Measurements from ENCODE around the gene C17orf67. TPM values are rescaled to one million over a fixed set of nuclear protein-coding genes. Genes with fewer than 3 reads are reported as not detected.

C17orf67 gene
- total and polyA plus RNA-seq, 2 of the 13 experiments (the other 11 are each of a cell fraction or from before 2014, with no cell fraction given), result 0.41 to 0.86 TPM

DNA sequence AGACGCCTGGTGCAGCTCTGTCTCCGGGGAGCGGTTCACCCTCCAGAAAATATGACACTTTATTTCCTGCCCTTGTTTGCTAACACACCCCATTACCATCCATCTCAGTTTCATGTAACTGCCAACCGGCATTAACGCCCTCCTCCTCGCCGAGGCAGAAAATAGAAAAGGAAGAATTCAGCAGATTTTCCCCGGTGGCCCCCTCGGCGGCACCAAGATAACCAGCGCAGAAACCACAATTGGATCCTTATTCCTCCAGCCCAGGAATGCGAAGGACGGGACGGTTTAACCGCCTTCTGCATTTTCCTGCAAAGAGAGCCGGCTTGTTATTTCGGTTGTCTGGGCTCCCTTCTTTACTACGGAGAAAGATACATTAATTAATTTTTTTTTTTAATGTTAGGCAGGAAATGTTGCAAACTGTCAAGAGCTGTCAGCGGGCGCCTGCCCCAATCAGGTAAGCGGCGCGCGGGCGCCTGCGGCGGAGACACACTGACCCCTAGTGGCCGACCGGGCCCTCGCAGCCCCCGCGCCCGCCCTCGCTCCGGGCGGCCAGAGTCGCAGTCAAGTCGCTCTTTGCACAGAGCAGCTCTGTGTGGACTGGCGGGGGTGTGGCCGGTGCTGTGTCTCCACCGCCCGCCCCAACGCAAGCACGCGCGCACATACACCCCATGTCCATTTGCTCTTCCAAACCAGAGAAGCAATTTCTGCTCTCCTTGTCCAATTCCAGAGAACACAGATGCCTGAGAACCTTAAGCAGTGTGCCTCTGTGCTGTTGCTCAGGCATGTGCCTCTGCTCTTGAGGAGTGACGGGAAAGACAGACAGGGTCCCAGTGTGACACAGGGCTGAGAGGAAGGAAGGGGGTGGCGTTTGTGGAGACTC, 53.6 kb downstream of the C17orf67 start (continued):
- peak; percentile 39; the same call in 1 of the 2 replicates for TF ChIP-seq MXD4 (CRISPR knock-in tag; IDR thresholded peaks at IDR 0.05)
- no peak for TF ChIP-seq ZBTB8A (CRISPR knock-in tag; IDR thresholded peaks at IDR 0.05; ENCODE audit: borderline replicate concordance, low read depth)
- no peak for TF ChIP-seq ZNF431 (CRISPR knock-in tag; IDR thresholded peaks at IDR 0.05; ENCODE audit: borderline replicate concordance, low read depth)
- peak; percentile 91; the same call in 1 of the 2 replicates for TF ChIP-seq AHR (CRISPR knock-in tag; IDR thresholded peaks at IDR 0.05)
- TF ChIP-seq MED13 (CRISPR knock-in tag; IDR thresholded peaks at IDR 0.05), result no peak
- no peak for TF ChIP-seq ZNF224 (CRISPR knock-in tag; IDR thresholded peaks at IDR 0.05)
- peak; percentile 76; the same call in 1 of the 2 replicates for TF ChIP-seq MYC (CRISPR knock-in tag; IDR thresholded peaks at IDR 0.05; ENCODE audit: borderline replicate concordance)
- no peak for TF ChIP-seq TCF12 (IDR thresholded peaks at IDR 0.05)
- no peak for TF ChIP-seq TCF12 (CRISPR knock-in tag; IDR thresholded peaks at IDR 0.05)
- TF ChIP-seq ELF1 (CRISPR knock-in tag; IDR thresholded peaks at IDR 0.05), result no peak
- peak; percentile 56; the same call in 1 of the 2 replicates for TF ChIP-seq MTA1 (CRISPR knock-in tag; IDR thresholded peaks at IDR 0.05; ENCODE audit: borderline replicate concordance)
- TF ChIP-seq HDAC2 (CRISPR knock-in tag; IDR thresholded peaks at IDR 0.05), result peak; percentile 58; the same call in 1 of the 2 replicates
- TF ChIP-seq RNF2 (conservative IDR thresholded peaks at IDR 0.05; ENCODE audit: low read depth), result 0 out of 2 replicates have a peak, but pooled peaks have one; percentile 52
- TF ChIP-seq ZNF234 (CRISPR knock-in tag; conservative IDR thresholded peaks at IDR 0.05), result no peak
- TF ChIP-seq ZNF557 (CRISPR knock-in tag; IDR thresholded peaks at IDR 0.05), result no peak
- no peak for TF ChIP-seq JUN (CRISPR knock-in tag; IDR thresholded peaks at IDR 0.05)
- TF ChIP-seq ZNF572 (CRISPR knock-in tag; IDR thresholded peaks at IDR 0.05), result 0 out of 2 replicates have a peak, but pooled peaks have one; percentile 42
- TF ChIP-seq, protein P1, sequence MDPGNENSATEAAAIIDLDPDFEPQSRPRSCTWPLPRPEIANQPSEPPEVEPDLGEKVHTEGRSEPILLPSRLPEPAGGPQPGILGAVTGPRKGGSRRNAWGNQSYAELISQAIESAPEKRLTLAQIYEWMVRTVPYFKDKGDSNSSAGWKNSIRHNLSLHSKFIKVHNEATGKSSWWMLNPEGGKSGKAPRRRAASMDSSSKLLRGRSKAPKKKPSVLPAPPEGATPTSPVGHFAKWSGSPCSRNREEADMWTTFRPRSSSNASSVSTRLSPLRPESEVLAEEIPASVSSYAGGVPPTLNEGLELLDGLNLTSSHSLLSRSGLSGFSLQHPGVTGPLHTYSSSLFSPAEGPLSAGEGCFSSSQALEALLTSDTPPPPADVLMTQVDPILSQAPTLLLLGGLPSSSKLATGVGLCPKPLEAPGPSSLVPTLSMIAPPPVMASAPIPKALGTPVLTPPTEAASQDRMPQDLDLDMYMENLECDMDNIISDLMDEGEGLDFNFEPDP (CRISPR knock-in tag; conservative IDR thresholded peaks at IDR 0.05), result no peak
- TF ChIP-seq KDM2A (CRISPR knock-in tag; IDR thresholded peaks at IDR 0.05; ENCODE audit: borderline replicate concordance, low read depth), result peak; percentile 94
- TF ChIP-seq NCOR1 (IDR thresholded peaks at IDR 0.05; ENCODE audit: borderline replicate concordance, low read length), result no peak
- TF ChIP-seq, protein P2, sequence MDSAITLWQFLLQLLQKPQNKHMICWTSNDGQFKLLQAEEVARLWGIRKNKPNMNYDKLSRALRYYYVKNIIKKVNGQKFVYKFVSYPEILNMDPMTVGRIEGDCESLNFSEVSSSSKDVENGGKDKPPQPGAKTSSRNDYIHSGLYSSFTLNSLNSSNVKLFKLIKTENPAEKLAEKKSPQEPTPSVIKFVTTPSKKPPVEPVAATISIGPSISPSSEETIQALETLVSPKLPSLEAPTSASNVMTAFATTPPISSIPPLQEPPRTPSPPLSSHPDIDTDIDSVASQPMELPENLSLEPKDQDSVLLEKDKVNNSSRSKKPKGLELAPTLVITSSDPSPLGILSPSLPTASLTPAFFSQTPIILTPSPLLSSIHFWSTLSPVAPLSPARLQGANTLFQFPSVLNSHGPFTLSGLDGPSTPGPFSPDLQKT (CRISPR knock-in tag; IDR thresholded peaks at IDR 0.05; ENCODE audit: borderline replicate concordance), result no peak
- no peak for TF ChIP-seq SIX4 (CRISPR knock-in tag; IDR thresholded peaks at IDR 0.05)
- TF ChIP-seq ZMAT3 (CRISPR knock-in tag; conservative IDR thresholded peaks at IDR 0.05), result no peak
- no peak for TF ChIP-seq BHLHE40 (IDR thresholded peaks at IDR 0.05; ENCODE audit: low read length)
- TF ChIP-seq SAFB2 (CRISPR knock-in tag; IDR thresholded peaks at IDR 0.05; ENCODE audit: borderline replicate concordance, low read depth), result peak; percentile 91
- TF ChIP-seq HOXA7 (CRISPR knock-in tag; IDR thresholded peaks at IDR 0.05), result no peak
- no peak for TF ChIP-seq ZNF101 (CRISPR knock-in tag; IDR thresholded peaks at IDR 0.05; ENCODE audit: borderline replicate concordance, low read depth)
- no peak for TF ChIP-seq ZNF674 (CRISPR knock-in tag; IDR thresholded peaks at IDR 0.05; ENCODE audit: low read depth)
- TF ChIP-seq FOXO1 (CRISPR knock-in tag; IDR thresholded peaks at IDR 0.05), result peak; percentile 53; the same call in 1 of the 2 replicates
- 0 out of 2 replicates have a peak, but pooled peaks have one; percentile 36 for TF ChIP-seq NFKBIZ (CRISPR knock-in tag; IDR thresholded peaks at IDR 0.05)
- TF ChIP-seq EED (CRISPR knock-in tag; IDR thresholded peaks at IDR 0.05), result peak; percentile 82
